ENCODE results near the gene DIP2B.

The DIP2B gene

GRCh38 chr12:50640321-50640939, 135.6 kb downstream of the DIP2B start:
- H3K9me3 ChIP-seq = no peaks in the 10 kb centered on the region
- H3K27me3 ChIP-seq = no peaks in the 10 kb centered on the region
- H3K4me3 ChIP-seq (ENCODE audit: low read depth, low read length) = no peak overlapping the region
- H3K36me3 ChIP-seq = no peaks in the 10 kb centered on the region; the same call in 1 of the 2 replicates
- DNase-seq = no peak
- peaks cover 4% of the 10 kb centered on the region for H3K4me1 ChIP-seq
- TF ChIP-seq CTCF (IDR thresholded peaks at IDR 0.05; ENCODE audit: low read depth, low read length) = no peak

DNA sequence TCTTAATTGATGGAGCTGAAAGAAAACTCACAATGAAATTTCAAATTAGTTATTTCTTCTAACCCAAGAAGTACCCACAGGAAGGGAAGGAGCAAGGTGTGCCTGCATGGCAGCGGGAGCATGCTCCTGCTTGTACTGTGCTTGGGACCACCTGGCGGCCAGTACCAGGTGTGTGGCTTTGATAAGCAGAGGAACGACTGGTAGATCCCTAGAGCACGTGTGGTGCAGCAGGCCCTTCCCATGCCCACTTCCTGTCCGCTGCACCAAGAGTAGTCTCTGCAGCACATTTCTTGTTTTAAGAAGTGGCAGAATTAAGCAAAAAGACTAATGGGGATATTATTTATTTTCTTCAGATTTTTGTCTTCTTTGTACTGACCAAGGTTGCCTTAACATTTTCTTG, 136.8 kb downstream of the DIP2B start:
- H3K36me3 ChIP-seq = no peaks in the 10 kb centered on the region; the same call in 1 of the 2 replicates
- peaks cover 4% of the 10 kb centered on the region for H3K4me1 ChIP-seq
- H3K9me3 ChIP-seq = no peaks in the 10 kb centered on the region
- H3K4me3 ChIP-seq (ENCODE audit: low read depth, low read length) = no peak overlapping the region
- no peak for TF ChIP-seq CTCF (IDR thresholded peaks at IDR 0.05; ENCODE audit: low read depth, low read length)
- no peak for DNase-seq
- no peaks in the 10 kb centered on the region for H3K27me3 ChIP-seq

GRCh38 chr12:50642035-50642451, 137.3 kb downstream of the DIP2B start:
- H3K27me3 ChIP-seq = no peaks in the 10 kb centered on the region
- TF ChIP-seq CTCF (IDR thresholded peaks at IDR 0.05; ENCODE audit: low read depth, low read length) = no peak
- no peak overlapping the region for H3K4me3 ChIP-seq (ENCODE audit: low read depth, low read length)
- peaks cover 4% of the 10 kb centered on the region for H3K4me1 ChIP-seq
- H3K9me3 ChIP-seq = no peaks in the 10 kb centered on the region
- no peaks in the 10 kb centered on the region; the same call in 1 of the 2 replicates for H3K36me3 ChIP-seq
- no peak for DNase-seq

DNA sequence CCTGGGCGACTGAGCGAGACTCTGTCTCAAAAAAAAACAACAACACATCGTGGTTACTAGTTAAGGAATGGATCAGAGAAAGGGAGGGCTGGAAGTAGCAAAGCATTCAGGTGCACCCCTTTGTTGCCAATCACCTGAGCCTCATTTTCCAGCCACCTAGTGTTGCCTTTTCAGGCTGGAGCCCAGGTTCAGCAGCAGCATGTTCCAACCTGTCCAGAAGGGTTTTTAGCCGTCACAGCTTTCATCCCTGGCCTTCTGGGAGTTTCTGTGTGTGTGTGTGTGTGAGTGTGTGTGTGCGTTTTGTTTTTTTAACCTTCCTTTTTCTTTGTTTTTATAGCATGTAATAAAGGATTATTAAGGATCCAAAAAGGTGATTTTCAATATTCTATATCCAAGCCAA, 138.0 kb downstream of the DIP2B start:
- Histone ChIP-seq H3K4me3 (ENCODE audit: low read depth, low read length) (no peak overlapping the region), H3K9me3 (no peaks in the 10 kb centered on the region), H3K27me3 (no peaks in the 10 kb centered on the region), H3K4me1 (peaks cover 4% of the 10 kb centered on the region), H3K36me3 (no peaks in the 10 kb centered on the region; the same call in 1 of the 2 replicates)
- no peak for DNase-seq
- no peak for TF ChIP-seq CTCF (IDR thresholded peaks at IDR 0.05; ENCODE audit: low read depth, low read length)

GRCh38 chr12:50647031-50647430, 142.2 kb downstream of the DIP2B start:
- Histone ChIP-seq H3K4me3 (ENCODE audit: low read depth, low read length) (no peak overlapping the region), H3K27me3 (no peaks in the 10 kb centered on the region), H3K4me1 (no peaks in the 10 kb centered on the region; the same call in 1 of the 2 replicates), H3K36me3 (no peaks in the 10 kb centered on the region; the same call in 1 of the 2 replicates), H3K9me3 (no peaks in the 10 kb centered on the region)
- TF ChIP-seq CTCF (IDR thresholded peaks at IDR 0.05; ENCODE audit: low read depth, low read length) = no peak
- DNase-seq = no peak

GRCh38 chr12:50647479-50647878, 142.7 kb downstream of the DIP2B start:
- no peak for TF ChIP-seq CTCF (IDR thresholded peaks at IDR 0.05; ENCODE audit: low read depth, low read length)
- Histone ChIP-seq H3K27me3 (no peaks in the 10 kb centered on the region), H3K4me3 (ENCODE audit: low read depth, low read length) (no peak overlapping the region), H3K36me3 (no peaks in the 10 kb centered on the region), H3K9me3 (no peaks in the 10 kb centered on the region), H3K4me1 (no peaks in the 10 kb centered on the region; the same call in 1 of the 2 replicates)
- no peak for DNase-seq

Measured in BE2C (cell line).